ENCODE results near the gene RIMBP3C. TPM values are rescaled to one million over a fixed set of nuclear protein-coding genes. Genes with fewer than 3 reads are reported as not detected.

Gene RIMBP3C
- total RNA-seq, 4 donors from 2014 or later, result 0.19 TPM; not detected in 3

- peaks cover 22% of the 10 kb centered on the region for H3K4me1 ChIP-seq
- DNase-seq (ENCODE audit: low spot score in 2 of 2), result no peak
- TF ChIP-seq, protein P1, sequence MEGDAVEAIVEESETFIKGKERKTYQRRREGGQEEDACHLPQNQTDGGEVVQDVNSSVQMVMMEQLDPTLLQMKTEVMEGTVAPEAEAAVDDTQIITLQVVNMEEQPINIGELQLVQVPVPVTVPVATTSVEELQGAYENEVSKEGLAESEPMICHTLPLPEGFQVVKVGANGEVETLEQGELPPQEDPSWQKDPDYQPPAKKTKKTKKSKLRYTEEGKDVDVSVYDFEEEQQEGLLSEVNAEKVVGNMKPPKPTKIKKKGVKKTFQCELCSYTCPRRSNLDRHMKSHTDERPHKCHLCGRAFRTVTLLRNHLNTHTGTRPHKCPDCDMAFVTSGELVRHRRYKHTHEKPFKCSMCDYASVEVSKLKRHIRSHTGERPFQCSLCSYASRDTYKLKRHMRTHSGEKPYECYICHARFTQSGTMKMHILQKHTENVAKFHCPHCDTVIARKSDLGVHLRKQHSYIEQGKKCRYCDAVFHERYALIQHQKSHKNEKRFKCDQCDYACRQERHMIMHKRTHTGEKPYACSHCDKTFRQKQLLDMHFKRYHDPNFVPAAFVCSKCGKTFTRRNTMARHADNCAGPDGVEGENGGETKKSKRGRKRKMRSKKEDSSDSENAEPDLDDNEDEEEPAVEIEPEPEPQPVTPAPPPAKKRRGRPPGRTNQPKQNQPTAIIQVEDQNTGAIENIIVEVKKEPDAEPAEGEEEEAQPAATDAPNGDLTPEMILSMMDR (IDR thresholded peaks at IDR 0.05), result no peak
- no peak for TF ChIP-seq POLR2A (IDR thresholded peaks at IDR 0.05)
- TF ChIP-seq POLR2AphosphoS5 (IDR thresholded peaks at IDR 0.05), result no peak
- no peak for TF ChIP-seq EP300 (IDR thresholded peaks at IDR 0.05)
- no peaks in the 10 kb centered on the region for H3K27me3 ChIP-seq
- WGBS, result 74% methylated on average over 11 of the region's 11 CpGs
- H3K4me3 ChIP-seq, result no peak overlapping the region
- H3K36me3 ChIP-seq, result peaks cover 45% of the 10 kb centered on the region
- no peaks in the 10 kb centered on the region for H3K9me3 ChIP-seq
- H3K27ac ChIP-seq, result no peak overlapping the region
Observed at GRCh38 chr22:21593406-21594232, 42.4 kb upstream of the RIMBP3C start.

- Histone ChIP-seq H3K4me1 (peaks cover 33% of the 10 kb centered on the region), H3K27ac (no peak overlapping the region), H3K4me3 (no peak overlapping the region), H3K9me3 (no peaks in the 10 kb centered on the region), H3K27me3 (no peaks in the 10 kb centered on the region), H3K36me3 (peaks cover 44% of the 10 kb centered on the region)
- 90% methylated on average over 3 of the region's 3 CpGs for WGBS
- TF ChIP-seq POLR2AphosphoS5 (IDR thresholded peaks at IDR 0.05) (no peak), EP300 (IDR thresholded peaks at IDR 0.05) (no peak), POLR2A (IDR thresholded peaks at IDR 0.05) (no peak)
- TF ChIP-seq, protein P1 (IDR thresholded peaks at IDR 0.05), result no peak
- no peak for DNase-seq (ENCODE audit: low spot score in 2 of 2)
Observed at GRCh38 chr22:21592422-21592821, 41.2 kb upstream of the RIMBP3C start.

- no peak for TF ChIP-seq POLR2AphosphoS5 (IDR thresholded peaks at IDR 0.05)
- TF ChIP-seq, protein P1 (IDR thresholded peaks at IDR 0.05), result no peak
- TF ChIP-seq POLR2A (IDR thresholded peaks at IDR 0.05), result no peak
- no peak for TF ChIP-seq EP300 (IDR thresholded peaks at IDR 0.05)
- H3K4me1 ChIP-seq, result peaks cover 33% of the 10 kb centered on the region
- no peaks in the 10 kb centered on the region for H3K9me3 ChIP-seq
- DNase-seq (ENCODE audit: low spot score in 2 of 2), result no peak
- peaks cover 37% of the 10 kb centered on the region for H3K36me3 ChIP-seq
- no peaks in the 10 kb centered on the region for H3K27me3 ChIP-seq
- no peak overlapping the region for H3K27ac ChIP-seq
- no peak overlapping the region for H3K4me3 ChIP-seq
- 44% methylated on average over 9 of the region's 9 CpGs for WGBS
Observed at GRCh38 chr22:21591695-21592094, 40.4 kb upstream of the RIMBP3C start.

- peaks cover 34% of the 10 kb centered on the region for H3K36me3 ChIP-seq
Observed at GRCh38 chr22:21590809-21591641, 39.8 kb upstream of the RIMBP3C start.

More at GRCh38 chr22:21590809-21591641, 39.8 kb upstream of the RIMBP3C start:
- H3K4me1 ChIP-seq, result peaks cover 33% of the 10 kb centered on the region
- H3K27ac ChIP-seq, result no peak overlapping the region
- 62% methylated on average over 9 of the region's 9 CpGs for WGBS
- TF ChIP-seq POLR2AphosphoS5 (IDR thresholded peaks at IDR 0.05), result no peak
- no peak for TF ChIP-seq EP300 (IDR thresholded peaks at IDR 0.05)
- TF ChIP-seq POLR2A (IDR thresholded peaks at IDR 0.05), result no peak
- TF ChIP-seq, protein P1 (IDR thresholded peaks at IDR 0.05), result no peak
- no peaks in the 10 kb centered on the region for H3K9me3 ChIP-seq
- no peaks in the 10 kb centered on the region for H3K27me3 ChIP-seq
- no peak overlapping the region for H3K4me3 ChIP-seq
- DNase-seq (ENCODE audit: low spot score in 2 of 2), result no peak
